Vagina (tissue), 2 donors: Measurements from ENCODE around the gene ADD3.

Source experiments
- CTCF ChIP-seq, 3 experiments: fragments of 450-650 bp in 2 of 3; fragments of 200-600 bp in 1 of 3; sonication (generic) in 1 of 3; IDR thresholded peaks; one replicate each; pipeline ENCODE4 v1.5.1; 2017 to 2019; ENCODE audit warnings: antibody characterized with exemption in 3 of 3, mild to moderate bottlenecking in 2 of 3, moderate library complexity in 2 of 3
- POLR2A ChIP-seq, 2 donors: fragments of 450-650 bp; IDR thresholded peaks; one replicate each; pipeline ENCODE4 v1.6.1; 2017; ENCODE audit warnings: antibody characterized with exemption in 2 of 2, mild to moderate bottlenecking in 2 of 2, moderate library complexity in 2 of 2

GRCh38 chr10:110076559-110077318, 69.0 kb downstream of the ADD3 start:
- TF ChIP-seq CTCF (IDR thresholded peaks at IDR 0.05) (no peak), POLR2A (IDR thresholded peaks at IDR 0.05) (no peak)
